ENCODE data around the gene TESPA1. TPM values are rescaled to one million over a fixed set of nuclear protein-coding genes. Genes with fewer than 3 reads are reported as not detected.

TESPA1 gene
- polyA plus RNA-seq, 1 donor (not counting 4 experiments of a cell fraction or from before 2014, with no cell fraction given), result not detected

DNA sequence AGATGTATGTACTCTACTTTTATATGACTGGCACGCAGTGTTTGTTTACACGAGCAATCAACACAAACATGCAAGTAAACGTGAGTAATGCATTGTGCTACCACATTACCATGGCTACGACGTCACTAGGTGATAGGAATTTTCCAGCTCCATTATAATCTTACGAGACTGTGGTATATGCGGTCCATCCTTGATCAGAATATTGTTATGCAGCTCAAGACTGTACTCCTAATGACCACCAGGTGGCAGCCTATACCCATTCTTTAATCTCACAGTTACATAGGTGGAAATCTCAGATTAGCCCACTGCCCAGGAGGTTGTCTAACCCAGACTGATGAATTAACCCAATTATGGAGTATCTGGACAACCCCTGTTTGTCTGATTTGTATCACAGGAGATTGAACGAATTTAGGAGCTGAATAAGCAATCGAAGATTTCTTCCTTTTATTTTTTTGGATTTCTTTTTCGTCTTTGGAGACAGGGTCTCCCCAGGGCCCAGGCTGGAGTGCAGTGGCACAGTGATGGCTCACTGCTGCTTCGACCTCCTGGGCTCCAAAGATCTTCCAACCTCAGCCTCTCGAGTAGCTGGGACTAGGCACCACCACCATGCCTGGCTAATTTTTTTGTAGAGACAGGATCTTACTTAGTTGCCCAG, 8.7 kb upstream of the TESPA1 start:
- Histone ChIP-seq H3K36me3 (ENCODE audit: control insufficient read depth in 2 of 2, extremely low read depth in 1 of 2, insufficient read depth in 2 of 2, low read length in 2 of 2) (no peaks in the 10 kb centered on the region), H3K9ac (ENCODE audit: control insufficient read depth, extremely low read depth, insufficient read depth, low read length) (no peak overlapping the region), H2AFZ (ENCODE audit: control insufficient read depth, low read length) (no peak overlapping the region), H3K9me1 (ENCODE audit: control insufficient read depth, extremely low read depth, insufficient read depth, low read length) (no peaks in the 10 kb centered on the region), H3K27ac (ENCODE audit: control insufficient read depth, insufficient read depth, low read length) (no peak overlapping the region), H3K9me3 (ENCODE audit: control insufficient read depth, low read depth, low read length) (no peaks in the 10 kb centered on the region), H3K79me2 (ENCODE audit: control insufficient read depth, insufficient read depth, low read length) (no peaks in the 10 kb centered on the region), H3K4me3 (ENCODE audit: control insufficient read depth in 2 of 3, extremely low read depth in 1 of 3, insufficient read depth in 2 of 3, low read depth in 1 of 3, low read length in 3 of 3) (no peak overlapping the region), H3K4me1 (ENCODE audit: control insufficient read depth, extremely low read depth, insufficient read depth, low read length) (no peaks in the 10 kb centered on the region), H3K27me3 (ENCODE audit: control insufficient read depth, extremely low read depth, insufficient read depth, low read length) (no peaks in the 10 kb centered on the region), H3K4me2 (ENCODE audit: control insufficient read depth, extremely low read depth, insufficient read depth, low read depth, low read length) (no peak overlapping the region), H4K20me1 (ENCODE audit: control insufficient read depth, extremely low read depth, insufficient read depth, low read length) (no peaks in the 10 kb centered on the region)
- dilution Hi-C loops (cut with MboI; ENCODE audit: extremely low pct_ligation_motif_present, low sequenced_read_pairs), result no loop called here
- TF ChIP-seq EZH2 (IDR thresholded peaks at IDR 0.05; ENCODE audit: low read length), result no peak
- TF ChIP-seq, protein P1, sequence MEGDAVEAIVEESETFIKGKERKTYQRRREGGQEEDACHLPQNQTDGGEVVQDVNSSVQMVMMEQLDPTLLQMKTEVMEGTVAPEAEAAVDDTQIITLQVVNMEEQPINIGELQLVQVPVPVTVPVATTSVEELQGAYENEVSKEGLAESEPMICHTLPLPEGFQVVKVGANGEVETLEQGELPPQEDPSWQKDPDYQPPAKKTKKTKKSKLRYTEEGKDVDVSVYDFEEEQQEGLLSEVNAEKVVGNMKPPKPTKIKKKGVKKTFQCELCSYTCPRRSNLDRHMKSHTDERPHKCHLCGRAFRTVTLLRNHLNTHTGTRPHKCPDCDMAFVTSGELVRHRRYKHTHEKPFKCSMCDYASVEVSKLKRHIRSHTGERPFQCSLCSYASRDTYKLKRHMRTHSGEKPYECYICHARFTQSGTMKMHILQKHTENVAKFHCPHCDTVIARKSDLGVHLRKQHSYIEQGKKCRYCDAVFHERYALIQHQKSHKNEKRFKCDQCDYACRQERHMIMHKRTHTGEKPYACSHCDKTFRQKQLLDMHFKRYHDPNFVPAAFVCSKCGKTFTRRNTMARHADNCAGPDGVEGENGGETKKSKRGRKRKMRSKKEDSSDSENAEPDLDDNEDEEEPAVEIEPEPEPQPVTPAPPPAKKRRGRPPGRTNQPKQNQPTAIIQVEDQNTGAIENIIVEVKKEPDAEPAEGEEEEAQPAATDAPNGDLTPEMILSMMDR (optimal IDR thresholded peaks at IDR 0.05 in 1 of 3, IDR thresholded peaks at IDR 0.05 in 1 of 3, conservative IDR thresholded peaks at IDR 0.05 in 1 of 3; ENCODE audit: extremely low read depth in 1 of 3, insufficient read depth in 2 of 3, low read length in 3 of 3), result peak; percentile 54 to 66 (median 63)
- peak; percentile 73 for FAIRE-seq
- peak; percentile 4 for DNase-seq (ENCODE audit: low read depth, low spot score)

DNA sequence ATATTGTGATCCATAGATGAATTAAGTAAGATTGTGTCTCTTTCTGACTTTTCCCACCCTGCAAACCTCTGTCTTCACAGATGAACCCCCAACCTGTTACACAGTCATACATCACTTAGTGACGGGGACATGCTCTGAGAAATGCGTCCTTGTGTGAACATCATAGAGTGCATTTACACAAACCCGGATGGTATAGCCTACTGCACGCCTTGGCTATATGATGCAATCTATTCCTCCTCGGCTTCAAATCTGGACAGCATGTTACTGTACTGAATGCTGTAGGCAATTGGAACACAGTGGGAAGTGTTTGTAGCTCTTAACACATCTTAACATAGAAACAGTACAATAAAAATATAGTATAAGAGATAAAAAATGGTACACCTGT, 7.4 kb upstream of the TESPA1 start:
- H3K36me3 ChIP-seq (ENCODE audit: control insufficient read depth in 2 of 2, extremely low read depth in 1 of 2, insufficient read depth in 2 of 2, low read length in 2 of 2), result no peaks in the 10 kb centered on the region
- DNase-seq (ENCODE audit: low read depth, low spot score), result no peak
- no peak overlapping the region for H3K27ac ChIP-seq (ENCODE audit: control insufficient read depth, insufficient read depth, low read length)
- H3K4me1 ChIP-seq (ENCODE audit: control insufficient read depth, extremely low read depth, insufficient read depth, low read length), result no peaks in the 10 kb centered on the region
- dilution Hi-C loops (cut with MboI; ENCODE audit: extremely low pct_ligation_motif_present, low sequenced_read_pairs), result no loop called here
- no peak overlapping the region for H3K9ac ChIP-seq (ENCODE audit: control insufficient read depth, extremely low read depth, insufficient read depth, low read length)
- no peaks in the 10 kb centered on the region for H3K9me1 ChIP-seq (ENCODE audit: control insufficient read depth, extremely low read depth, insufficient read depth, low read length)
- no peak for FAIRE-seq
- no peaks in the 10 kb centered on the region for H3K79me2 ChIP-seq (ENCODE audit: control insufficient read depth, insufficient read depth, low read length)
- no peak for TF ChIP-seq EZH2 (IDR thresholded peaks at IDR 0.05; ENCODE audit: low read length)
- H3K9me3 ChIP-seq (ENCODE audit: control insufficient read depth, low read depth, low read length), result no peaks in the 10 kb centered on the region
- H3K4me3 ChIP-seq (ENCODE audit: control insufficient read depth in 2 of 3, extremely low read depth in 1 of 3, insufficient read depth in 2 of 3, low read depth in 1 of 3, low read length in 3 of 3), result no peak overlapping the region
- H3K4me2 ChIP-seq (ENCODE audit: control insufficient read depth, extremely low read depth, insufficient read depth, low read depth, low read length), result no peak overlapping the region
- H2AFZ ChIP-seq (ENCODE audit: control insufficient read depth, low read length), result no peak overlapping the region
- H4K20me1 ChIP-seq (ENCODE audit: control insufficient read depth, extremely low read depth, insufficient read depth, low read length), result no peaks in the 10 kb centered on the region
- H3K27me3 ChIP-seq (ENCODE audit: control insufficient read depth, extremely low read depth, insufficient read depth, low read length), result no peaks in the 10 kb centered on the region

Data from keratinocyte (primary cell).